NCI-H460 (cell line): ENCODE data around the gene ANKRD26. TPM values are rescaled to one million over a fixed set of nuclear protein-coding genes. Genes with fewer than 3 reads are reported as not detected.

Experiments
- DNase-seq: peaks from one replicate; pipeline ENCODE4 v3.0.0-alpha.2; 2016; ENCODE audit warnings: low read depth; ENCODE audit errors: extremely low read depth
- small RNA-seq, 2 experiments: library from RNA; depleted of rRNA; stranded (forward); fragments of <200 nt; gene quantifications; one replicate each; pipeline ENCODE3, GENCODE V24; 2014
- total RNA-seq: library from RNA; depleted of rRNA; stranded (reverse); fragments of >200 nt; shearing (Covaris generic); gene quantifications from 2 replicates; pipeline ENCODE4 v1.2.3, GENCODE V29; 2014; rRNA removed

The ANKRD26 gene
- total RNA-seq, 1 experiment from 2014 or later = 4.7 TPM

- DNase-seq = no peak
Measured at GRCh38 chr10:27022048-27022447, 78.2 kb downstream of the ANKRD26 start.

- DNase-seq = no peak
Measured at GRCh38 chr10:27020243-27020642, 80.1 kb downstream of the ANKRD26 start.

DNA sequence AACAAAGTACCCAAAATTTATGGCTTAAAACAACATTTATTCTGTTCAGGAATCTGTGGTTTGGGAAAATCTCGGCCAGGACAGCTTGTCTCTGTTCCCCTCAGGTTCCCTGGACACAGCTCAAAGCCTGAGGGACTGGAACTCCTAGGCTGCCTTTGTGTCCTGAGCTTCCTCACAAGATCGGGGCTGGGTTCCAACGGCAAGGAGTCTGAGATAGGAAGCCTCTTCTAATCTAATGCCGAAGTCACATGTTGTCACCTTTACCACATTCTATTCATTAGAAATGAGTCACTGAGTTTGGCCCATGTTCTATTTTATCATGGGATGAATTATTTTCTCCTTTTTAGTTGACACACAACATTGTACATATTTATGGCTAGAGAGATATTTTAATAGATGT is 80.5 kb downstream of the ANKRD26 start:
- no peak for DNase-seq

DNA sequence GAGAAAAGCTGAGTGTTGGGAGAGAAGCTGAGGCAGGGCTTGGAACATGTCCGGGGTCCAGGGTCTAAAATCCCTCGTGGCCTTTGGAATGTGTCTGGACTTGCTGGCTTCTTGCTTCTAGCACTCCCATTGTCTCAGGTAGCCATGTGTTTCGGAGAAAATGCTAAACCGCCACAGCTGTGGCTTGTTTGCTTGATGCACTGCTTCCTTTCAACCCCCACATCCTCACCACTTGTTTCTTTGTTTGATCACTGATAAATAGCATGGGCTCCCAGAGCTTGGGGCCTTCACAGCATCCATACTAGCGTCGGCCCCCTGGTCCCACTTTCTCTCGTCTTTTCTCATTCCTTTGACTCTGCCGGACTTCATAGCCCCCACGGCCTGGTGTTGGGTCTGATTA is 102.7 kb downstream of the ANKRD26 start:
- DNase-seq = no peak

- no peak for DNase-seq
Measured at GRCh38 chr10:26994743-26995142, 105.6 kb downstream of the ANKRD26 start.

DNA sequence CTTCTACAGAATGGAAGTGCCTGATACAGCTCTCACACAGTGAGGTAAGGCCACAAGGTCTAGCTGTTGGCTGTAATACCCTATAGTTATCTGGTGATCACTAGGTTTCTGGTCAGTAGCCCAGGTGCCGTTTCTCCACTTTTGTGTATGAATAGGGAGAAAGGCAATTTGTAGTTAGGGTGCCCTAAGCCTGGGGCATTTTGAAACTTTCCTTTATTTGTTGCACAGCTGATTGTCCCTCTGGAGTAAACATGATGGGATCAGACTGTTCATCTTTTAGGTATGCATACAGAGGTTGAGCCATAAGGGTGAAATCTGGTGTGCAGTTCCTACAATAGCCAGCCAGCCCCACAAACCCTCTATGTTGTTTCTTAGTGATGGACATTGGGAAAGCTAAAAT is 112.4 kb downstream of the ANKRD26 start:
- DNase-seq = no peak

GRCh38 chr10:26983156-26983555 is 117.1 kb downstream of the ANKRD26 start:
- DNase-seq = no peak

DNA sequence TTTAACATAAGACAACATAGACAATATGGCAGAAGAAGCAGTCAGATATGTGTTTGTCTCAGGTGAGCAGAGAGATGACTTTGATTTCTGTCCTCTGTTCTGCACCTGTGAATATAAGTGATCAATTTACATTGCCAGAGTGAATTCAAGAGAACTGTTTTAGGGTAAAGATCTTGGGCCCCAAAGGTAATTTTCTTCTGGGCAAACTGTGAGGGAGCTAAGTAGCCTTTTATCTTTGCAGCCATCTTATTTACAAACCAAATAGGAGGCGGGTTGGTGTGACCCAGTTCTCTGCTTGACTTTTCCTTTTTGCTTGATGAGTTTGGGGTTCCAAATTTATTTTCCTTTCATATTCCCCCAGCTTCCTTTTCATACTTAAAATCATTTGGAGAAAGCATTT is 118.2 kb downstream of the ANKRD26 start:
- no peak for DNase-seq

- no peak for DNase-seq
Measured at GRCh38 chr10:26981232-26981824, 119.0 kb downstream of the ANKRD26 start.

DNA sequence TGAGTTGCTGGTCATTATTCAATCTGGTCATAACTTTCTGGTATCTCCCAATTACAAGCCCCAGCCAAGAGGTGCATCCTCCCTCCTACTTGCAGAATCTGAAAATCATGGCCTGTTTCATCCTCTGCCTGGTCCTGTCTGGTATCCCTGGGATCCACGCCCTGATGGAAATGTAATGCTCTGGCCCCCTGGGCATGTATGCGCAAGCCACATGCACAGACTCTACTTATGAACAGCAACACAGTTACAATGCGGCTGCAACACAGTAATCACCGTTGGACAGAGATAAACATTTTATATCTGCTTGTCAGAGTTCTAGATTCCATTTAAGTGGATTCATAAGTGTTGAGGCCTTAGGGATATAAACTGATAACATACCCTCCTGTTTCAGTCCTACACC is 121.8 kb downstream of the ANKRD26 start:
- no peak for DNase-seq

DNA sequence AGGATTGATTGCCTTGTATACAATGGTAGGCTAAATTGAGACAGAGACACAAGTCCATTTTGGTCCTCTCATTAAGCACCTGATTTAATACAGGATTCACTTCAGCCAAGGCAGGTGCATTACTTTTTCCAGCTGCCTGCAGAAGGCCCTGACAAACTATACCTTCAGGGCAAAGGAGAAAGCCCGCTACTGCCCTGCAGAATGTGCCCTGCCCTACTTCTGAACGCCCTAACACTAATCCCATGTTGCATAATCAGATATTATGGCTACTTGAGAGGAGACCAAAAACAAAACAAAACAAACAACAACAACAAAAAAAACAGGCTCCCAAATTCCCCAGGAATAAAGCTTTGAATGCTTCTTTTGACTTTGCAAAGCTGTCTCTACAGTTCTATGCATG is 122.7 kb downstream of the ANKRD26 start:
- DNase-seq = no peak

DNA sequence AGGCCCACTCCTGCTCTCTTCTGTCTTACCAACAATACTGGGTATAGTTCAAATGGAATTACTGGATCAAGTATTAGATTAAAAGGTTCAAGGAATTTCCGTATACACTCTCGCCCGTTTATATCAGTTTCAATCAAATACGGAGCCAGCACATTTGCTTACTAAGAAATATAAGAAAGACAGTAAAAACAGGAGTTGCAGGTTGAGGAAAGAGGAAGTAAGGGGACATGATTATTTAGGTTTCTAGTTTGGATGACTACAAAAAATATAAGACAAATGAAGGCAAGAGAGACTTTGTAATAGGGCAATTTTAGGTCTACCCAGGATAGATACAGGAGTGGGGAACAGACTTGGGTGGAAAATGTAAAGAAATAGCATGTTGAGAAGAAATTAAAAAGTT is 129.6 kb downstream of the ANKRD26 start:
- DNase-seq = no peak

DNA sequence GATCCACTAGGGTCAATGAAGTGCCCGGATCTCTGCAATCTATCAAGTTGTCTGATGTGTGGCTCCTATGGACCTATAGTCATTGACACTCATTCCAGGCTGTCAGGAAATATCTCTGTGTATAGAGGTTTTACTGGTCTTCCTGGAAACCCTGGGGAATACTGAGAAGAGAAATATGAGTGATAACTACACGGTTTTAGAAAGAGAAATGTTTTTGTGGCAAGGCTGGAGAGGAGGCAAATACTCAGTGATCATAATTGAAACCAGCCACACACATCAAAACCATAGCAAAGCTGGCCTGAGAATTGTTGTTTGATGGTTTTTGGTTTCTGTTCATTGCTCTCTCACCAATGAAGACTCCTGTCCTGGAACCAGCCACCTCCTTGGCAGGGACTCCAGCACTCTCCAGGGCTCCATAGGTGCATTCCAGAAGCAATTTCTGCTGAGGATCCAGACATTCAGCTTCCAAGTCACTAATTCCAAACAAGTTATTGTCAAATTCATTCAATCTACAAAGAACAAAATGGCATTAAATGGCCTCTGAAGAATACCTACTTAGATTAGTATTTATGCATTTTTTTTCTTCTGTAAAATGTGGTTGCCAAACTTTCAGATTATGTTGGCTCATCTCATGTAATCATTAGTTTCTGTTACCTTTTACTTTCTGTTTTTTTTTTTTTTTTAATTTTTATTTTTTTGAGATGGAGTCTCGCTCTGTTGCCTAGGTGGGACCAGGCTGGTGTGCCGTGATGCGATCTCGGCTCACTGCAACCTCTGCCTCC is 131.0 kb downstream of the ANKRD26 start:
- DNase-seq = no peak

- DNase-seq = no peak
Measured at GRCh38 chr10:26962835-26963234, 137.5 kb downstream of the ANKRD26 start.

GRCh38 chr10:26960308-26960707 is 140.0 kb downstream of the ANKRD26 start:
- DNase-seq = no peak

DNA sequence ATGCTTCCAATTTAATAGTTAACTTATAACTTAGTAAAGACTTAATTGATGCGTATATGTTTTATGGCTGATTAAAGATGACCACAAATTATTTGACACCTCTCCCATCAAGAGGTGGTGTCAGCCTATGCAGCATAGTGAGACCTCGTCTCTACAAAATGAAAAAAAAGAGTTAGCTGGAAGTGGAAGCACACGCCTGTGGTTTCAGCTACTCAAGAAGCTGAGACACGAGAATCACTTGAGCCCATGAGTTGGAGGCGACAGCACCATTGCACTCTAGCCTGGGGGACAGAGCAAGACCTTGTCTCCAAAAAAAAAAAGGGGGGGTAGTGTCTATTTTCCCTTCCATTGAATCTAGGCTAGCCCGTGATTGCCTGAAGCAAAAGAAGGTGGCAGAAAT is 140.5 kb downstream of the ANKRD26 start:
- no peak for DNase-seq

Small RNA genes within 50 kb of the gene (small RNA-seq; reads per million reads assigned to genes)
- gene RNU6-490P = 0.04 to 0.29 reads per million in 2 experiments

Other genes with a start within 250 kb of the ANKRD26 start
- gene ABI1, start 239.5 kb downstream of the ANKRD26 start, total RNA-seq = 28.2 and 28.5 TPM in 2 replicates
- 129 and 139 TPM in 2 replicates for gene YME1L1, start 53.9 kb upstream of the ANKRD26 start, total RNA-seq
- 18.9 and 19.6 TPM in 2 replicates for gene MASTL, start 54.9 kb upstream of the ANKRD26 start, total RNA-seq
- gene ACBD5, start 140.3 kb upstream of the ANKRD26 start, total RNA-seq = 25.7 and 30.9 TPM in 2 replicates